ENCODE results near the gene WBP1L.
A peak's percentile ranks its signal among the peaks of the same experiment; 100 is the strongest.
"Not testable (repeated sequence)": the region's sequence is repeated elsewhere in the genome, so short reads cannot be mapped to it uniquely, and the experiment has no call there.

The WBP1L gene

GRCh38 chr10:102814873-102815661 lies 71.3 kb downstream of the WBP1L start:
- H3K4me3 ChIP-seq (replicated peaks in 1 of 2; ENCODE audit: low read depth in 2 of 2, low read length in 2 of 2) = no peak overlapping the region
- peak; percentile 22 for TF ChIP-seq CTCF (IDR thresholded peaks at IDR 0.05; ENCODE audit: low read depth, low read length)
- peak; percentile 74 to 89 for DNase-seq (ENCODE audit: low read depth in 2 of 2)

GRCh38 chr10:102815790-102816549 lies 72.2 kb downstream of the WBP1L start:
- DNase-seq (ENCODE audit: low read depth in 2 of 2) = peak; percentile 96 to 98
- TF ChIP-seq CTCF (IDR thresholded peaks at IDR 0.05; ENCODE audit: low read depth, low read length) = no peak
- H3K4me3 ChIP-seq (replicated peaks in 1 of 2; ENCODE audit: low read depth in 2 of 2, low read length in 2 of 2) = no peak overlapping the region

GRCh38 chr10:102817175-102817574 lies 73.4 kb downstream of the WBP1L start:
- no peak for DNase-seq (ENCODE audit: low read depth in 2 of 2)
- no peak for TF ChIP-seq CTCF (IDR thresholded peaks at IDR 0.05; ENCODE audit: low read depth, low read length)
- H3K4me3 ChIP-seq (replicated peaks in 1 of 2; ENCODE audit: low read depth in 2 of 2, low read length in 2 of 2) = no peak overlapping the region

GRCh38 chr10:102819054-102819453 lies 75.3 kb downstream of the WBP1L start:
- no peak for TF ChIP-seq CTCF (IDR thresholded peaks at IDR 0.05; ENCODE audit: low read depth, low read length)
- DNase-seq (ENCODE audit: low read depth in 2 of 2) = no peak
- no peak overlapping the region for H3K4me3 ChIP-seq (replicated peaks in 1 of 2; ENCODE audit: low read depth in 2 of 2, low read length in 2 of 2)

GRCh38 chr10:102820008-102820407 lies 76.3 kb downstream of the WBP1L start:
- H3K4me3 ChIP-seq (replicated peaks in 1 of 2; ENCODE audit: low read depth in 2 of 2, low read length in 2 of 2); DNase-seq (ENCODE audit: low read depth in 2 of 2): not testable (repeated sequence)

GRCh38 chr10:102822222-102822621 lies 78.5 kb downstream of the WBP1L start:
- no peak overlapping the region for H3K4me3 ChIP-seq (replicated peaks in 1 of 2; ENCODE audit: low read depth in 2 of 2, low read length in 2 of 2)
- no peak for TF ChIP-seq CTCF (IDR thresholded peaks at IDR 0.05; ENCODE audit: low read depth, low read length)
- DNase-seq (ENCODE audit: low read depth in 2 of 2) = no peak

GRCh38 chr10:102824664-102825063 lies 80.9 kb downstream of the WBP1L start:
- DNase-seq (ENCODE audit: low read depth in 2 of 2) = no peak
- no peak overlapping the region for H3K4me3 ChIP-seq (replicated peaks in 1 of 2; ENCODE audit: low read depth in 2 of 2, low read length in 2 of 2)
- TF ChIP-seq CTCF (IDR thresholded peaks at IDR 0.05; ENCODE audit: low read depth, low read length) = no peak
